HG03097 (cell line): ENCODE data around the gene ANKRD13A.
"Not testable (repeated sequence)": the region's sequence is repeated elsewhere in the genome, so short reads cannot be mapped to it uniquely, and the experiment has no call there.

Experiments used
- ATAC-seq: cut with Tn5 transposase; IDR thresholded peaks from one replicate; pipeline ENCODE4 v1.9.1; 2021; ENCODE audit not compliant: unreplicated experiment, low FRiP score

ANKRD13A gene

GRCh38 chr12:110005319-110005973, 6.2 kb downstream of the ANKRD13A start:
- peak; percentile 51 for ATAC-seq

- no peak for ATAC-seq
Observed at GRCh38 chr12:110006115-110006514, 6.9 kb downstream of the ANKRD13A start.

- ATAC-seq: no peak
Observed at GRCh38 chr12:110007881-110008280, 8.7 kb downstream of the ANKRD13A start.

- ATAC-seq: not testable (repeated sequence)
Observed at GRCh38 chr12:110008681-110009398, 9.6 kb downstream of the ANKRD13A start.

- ATAC-seq: no peak
Observed at GRCh38 chr12:110010853-110011723, 11.9 kb downstream of the ANKRD13A start.

- no peak for ATAC-seq
Observed at GRCh38 chr12:110012137-110012536, 12.9 kb downstream of the ANKRD13A start.

GRCh38 chr12:110012659-110013058, 13.4 kb downstream of the ANKRD13A start:
- no peak for ATAC-seq

- ATAC-seq: no peak
Observed at GRCh38 chr12:110015132-110015531, 15.9 kb downstream of the ANKRD13A start.

- no peak for ATAC-seq
Observed at GRCh38 chr12:110020956-110021355, 21.7 kb downstream of the ANKRD13A start.

GRCh38 chr12:110023059-110023980, 24.1 kb downstream of the ANKRD13A start:
- no peak for ATAC-seq

GRCh38 chr12:110024051-110024450, 24.8 kb downstream of the ANKRD13A start:
- no peak for ATAC-seq

GRCh38 chr12:110028323-110028722, 29.1 kb downstream of the ANKRD13A start:
- ATAC-seq: no peak

GRCh38 chr12:110029290-110029815, 30.1 kb downstream of the ANKRD13A start:
- ATAC-seq: no peak

- ATAC-seq: no peak
Observed at GRCh38 chr12:110033888-110034287, 34.7 kb downstream of the ANKRD13A start.

GRCh38 chr12:110035534-110036104, 36.4 kb downstream of the ANKRD13A start:
- no peak for ATAC-seq

- no peak for ATAC-seq
Observed at GRCh38 chr12:110037315-110037714, 38.1 kb downstream of the ANKRD13A start.

- no peak for ATAC-seq
Observed at GRCh38 chr12:110038741-110039084, 39.5 kb downstream of the ANKRD13A start.

GRCh38 chr12:110039085-110039807, 40.0 kb downstream of the ANKRD13A start:
- no peak for ATAC-seq

- ATAC-seq: no peak
Observed at GRCh38 chr12:110042264-110042663, 43.0 kb downstream of the ANKRD13A start.
